Heart left ventricle (tissue), 13 donors: ENCODE data around the gene FOXR1.

ENCODE experiments used
- CTCF ChIP-seq, 12 donors: fragments of 200-600 bp; sonication (generic) in 4 of 12; IDR thresholded peaks; one replicate each; pipeline versions ENCODE4 v1.5.0 to v1.8.0; 2018 to 2022; ENCODE audit warnings: antibody characterized with exemption in 12 of 12, mild to moderate bottlenecking in 5 of 12
- POLR2A ChIP-seq, 2 donors: fragments of 450-650 bp; IDR thresholded peaks; one replicate each; pipeline ENCODE4 v1.6.1; 2017; ENCODE audit warnings: antibody characterized with exemption in 2 of 2, mild to moderate bottlenecking in 2 of 2, moderate library complexity in 2 of 2
- donor health status: ischemic (EF 13 %, LVEDD 7.1; RV severe dilation, severe dysfunction).
- donor health status: DM: no; HTN: yes; CAD: no.
- donor health status: DM: no; HTN: no; CAD: no.
- donor health status: ischemic (EF 25% LVEDD 6.9; RV normal size, moderate dysfunction).
- donor health status: ischemic (EF 25% LVEDD 5.7; RV mildly dilated, moderate dysfunction).
- donor health status: ischemic (EF 35%, LVEDD 5.7; RV mildly dilated, moderate dysfunction).
- donor health status: nonischemic (EF 11% LVEDD 7.7; RV severe dilation, severe dysfunction).
- donor health status: DM: yes; HTN: yes; CAD: no.
- donor health status: PGD.
- donor health status: ischemic (EF 29% LVEDD 5.4; RV normal size, mild dysfunction).
- donor health status: nonischemic (EF 23%, LVEDD 6.1; RV moderate dilation, normal function).

- TF ChIP-seq POLR2A (IDR thresholded peaks at IDR 0.05): peak in 1 of 2 donors; percentile 38
- TF ChIP-seq CTCF (IDR thresholded peaks at IDR 0.05): peak in 4 of 12 donors; percentile 8 to 38 (median 16)
Observed at GRCh38 chr11:119018074-119018938, 46.7 kb downstream of the FOXR1 start, which contains the start of the genes RPS25 and TRAPPC4.
